ENCODE data around the gene NUP37. TPM values are rescaled to one million over a fixed set of nuclear protein-coding genes. Genes with fewer than 3 reads are reported as not detected.
"Not testable (repeated sequence)": the region's sequence is repeated elsewhere in the genome, so short reads cannot be mapped to it uniquely, and the experiment has no call there.

The NUP37 gene
- total RNA-seq, 1 donor from 2014 or later: 40.4 TPM

- not testable (repeated sequence) for DNase-seq (ENCODE audit: low read depth, low spot score)
Observed at GRCh38 chr12:102089228-102089835, 30.6 kb downstream of the NUP37 start.

- no peak for DNase-seq (ENCODE audit: low read depth, low spot score)
Observed at GRCh38 chr12:102080842-102081241, 39.1 kb downstream of the NUP37 start.

- DNase-seq (ENCODE audit: low read depth, low spot score): not testable (repeated sequence)
Observed at GRCh38 chr12:102072092-102072491, 47.8 kb downstream of the NUP37 start.

GRCh38 chr12:102069707-102070106, 50.2 kb downstream of the NUP37 start:
- DNase-seq (ENCODE audit: low read depth, low spot score): no peak

- DNase-seq (ENCODE audit: low read depth, low spot score): no peak
Observed at GRCh38 chr12:102067574-102068258, 52.2 kb downstream of the NUP37 start.

- DNase-seq (ENCODE audit: low read depth, low spot score): no peak
Observed at GRCh38 chr12:102064476-102064875, 55.4 kb downstream of the NUP37 start.

GRCh38 chr12:102063069-102063468, 56.8 kb downstream of the NUP37 start:
- DNase-seq (ENCODE audit: low read depth, low spot score): no peak

- no peak for DNase-seq (ENCODE audit: low read depth, low spot score)
Observed at GRCh38 chr12:102062419-102062806, 57.5 kb downstream of the NUP37 start.

- DNase-seq (ENCODE audit: low read depth, low spot score): peak; percentile 72
Observed at GRCh38 chr12:102061560-102062418, 58.1 kb downstream of the NUP37 start, which contains the start of gene WASHC3. Gene WASHC3 (minus strand): TSS chr12:102061991. CDS start chr12:102061962, 29 bp downstream.

- no peak for DNase-seq (ENCODE audit: low read depth, low spot score)
Observed at GRCh38 chr12:102061096-102061559, 58.8 kb downstream of the NUP37 start.

- no peak for DNase-seq (ENCODE audit: low read depth, low spot score)
Observed at GRCh38 chr12:102059343-102059742, 60.6 kb downstream of the NUP37 start.

- DNase-seq (ENCODE audit: low read depth, low spot score): no peak
Observed at GRCh38 chr12:102054345-102054744, 65.6 kb downstream of the NUP37 start.

- DNase-seq (ENCODE audit: low read depth, low spot score): no peak
Observed at GRCh38 chr12:102053062-102053349, 66.9 kb downstream of the NUP37 start.

- DNase-seq (ENCODE audit: low read depth, low spot score): no peak
Observed at GRCh38 chr12:102052192-102053061, 67.5 kb downstream of the NUP37 start.

- DNase-seq (ENCODE audit: low read depth, low spot score): no peak
Observed at GRCh38 chr12:102051431-102051965, 68.4 kb downstream of the NUP37 start.

GRCh38 chr12:102050660-102051430, 69.1 kb downstream of the NUP37 start:
- no peak for DNase-seq (ENCODE audit: low read depth, low spot score)

GRCh38 chr12:102043928-102044327, 76.0 kb downstream of the NUP37 start:
- DNase-seq (ENCODE audit: low read depth, low spot score): no peak

- DNase-seq (ENCODE audit: low read depth, low spot score): no peak
Observed at GRCh38 chr12:102033991-102034745, 85.7 kb downstream of the NUP37 start.

- no peak for DNase-seq (ENCODE audit: low read depth, low spot score)
Observed at GRCh38 chr12:102031852-102032251, 88.1 kb downstream of the NUP37 start.
